Fibroblast of lung (primary cell): Measurements from ENCODE around the gene ZNF785.
"Not testable (repeated sequence)": the region's sequence is repeated elsewhere in the genome, so short reads cannot be mapped to it uniquely, and the experiment has no call there.

ENCODE experiments used
- CTCF ChIP-seq, 2 donors: IDR thresholded peaks in 1 of 2; conservative IDR thresholded peaks in 1 of 2; 1 replicate in 1 of 2; 2 replicates in 1 of 2; pipeline ENCODE4 v1.5.1; 2011 to 2012; ENCODE audit warnings: low read length in 2 of 2, control low read depth in 1 of 2, inconsistent platforms in 1 of 2, low read depth in 1 of 2, mild to moderate bottlenecking in 1 of 2
- EZH2 ChIP-seq: IDR thresholded peaks from 2 replicates; pipeline ENCODE4 v1.5.1; 2012; ENCODE audit warnings: low read length, control low read depth, mild to moderate bottlenecking; ENCODE audit errors: missing control alignments

GRCh38 chr16:30589582-30589981 lies 4.1 kb upstream of the ZNF785 start:
- TF ChIP-seq CTCF (conservative IDR thresholded peaks at IDR 0.05 in 1 of 2, IDR thresholded peaks at IDR 0.05 in 1 of 2; ENCODE audit: low read depth in 1 of 2, low read length in 2 of 2); EZH2: not testable (repeated sequence)
